Measurements from ENCODE around the gene CACNA1B.

CACNA1B gene

GRCh38 chr9:138063785-138064184 lies 186.2 kb downstream of the CACNA1B start:
- TF ChIP-seq, protein P1, sequence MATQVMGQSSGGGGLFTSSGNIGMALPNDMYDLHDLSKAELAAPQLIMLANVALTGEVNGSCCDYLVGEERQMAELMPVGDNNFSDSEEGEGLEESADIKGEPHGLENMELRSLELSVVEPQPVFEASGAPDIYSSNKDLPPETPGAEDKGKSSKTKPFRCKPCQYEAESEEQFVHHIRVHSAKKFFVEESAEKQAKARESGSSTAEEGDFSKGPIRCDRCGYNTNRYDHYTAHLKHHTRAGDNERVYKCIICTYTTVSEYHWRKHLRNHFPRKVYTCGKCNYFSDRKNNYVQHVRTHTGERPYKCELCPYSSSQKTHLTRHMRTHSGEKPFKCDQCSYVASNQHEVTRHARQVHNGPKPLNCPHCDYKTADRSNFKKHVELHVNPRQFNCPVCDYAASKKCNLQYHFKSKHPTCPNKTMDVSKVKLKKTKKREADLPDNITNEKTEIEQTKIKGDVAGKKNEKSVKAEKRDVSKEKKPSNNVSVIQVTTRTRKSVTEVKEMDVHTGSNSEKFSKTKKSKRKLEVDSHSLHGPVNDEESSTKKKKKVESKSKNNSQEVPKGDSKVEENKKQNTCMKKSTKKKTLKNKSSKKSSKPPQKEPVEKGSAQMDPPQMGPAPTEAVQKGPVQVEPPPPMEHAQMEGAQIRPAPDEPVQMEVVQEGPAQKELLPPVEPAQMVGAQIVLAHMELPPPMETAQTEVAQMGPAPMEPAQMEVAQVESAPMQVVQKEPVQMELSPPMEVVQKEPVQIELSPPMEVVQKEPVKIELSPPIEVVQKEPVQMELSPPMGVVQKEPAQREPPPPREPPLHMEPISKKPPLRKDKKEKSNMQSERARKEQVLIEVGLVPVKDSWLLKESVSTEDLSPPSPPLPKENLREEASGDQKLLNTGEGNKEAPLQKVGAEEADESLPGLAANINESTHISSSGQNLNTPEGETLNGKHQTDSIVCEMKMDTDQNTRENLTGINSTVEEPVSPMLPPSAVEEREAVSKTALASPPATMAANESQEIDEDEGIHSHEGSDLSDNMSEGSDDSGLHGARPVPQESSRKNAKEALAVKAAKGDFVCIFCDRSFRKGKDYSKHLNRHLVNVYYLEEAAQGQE (IDR thresholded peaks at IDR 0.05; ENCODE audit: low read depth): no peak
- TF ChIP-seq NFIC (IDR thresholded peaks at IDR 0.05): no peak
- no peak for TF ChIP-seq FOXM1 (IDR thresholded peaks at IDR 0.05; ENCODE audit: borderline replicate concordance, low read depth)
- TF ChIP-seq TAF1 (IDR thresholded peaks at IDR 0.05; ENCODE audit: low read depth): no peak
- no peak for TF ChIP-seq USF1 (IDR thresholded peaks at IDR 0.05)
- TF ChIP-seq EP300 (IDR thresholded peaks at IDR 0.05; ENCODE audit: borderline replicate concordance): no peak
- no peak for TF ChIP-seq TEAD4 (IDR thresholded peaks at IDR 0.05)
- no peak for TF ChIP-seq CEBPB (IDR thresholded peaks at IDR 0.05)
- no peak for TF ChIP-seq CREB1 (IDR thresholded peaks at IDR 0.05; ENCODE audit: low read depth)
- TF ChIP-seq, protein P2, sequence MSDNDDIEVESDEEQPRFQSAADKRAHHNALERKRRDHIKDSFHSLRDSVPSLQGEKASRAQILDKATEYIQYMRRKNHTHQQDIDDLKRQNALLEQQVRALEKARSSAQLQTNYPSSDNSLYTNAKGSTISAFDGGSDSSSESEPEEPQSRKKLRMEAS (IDR thresholded peaks at IDR 0.05): no peak
- no peak for TF ChIP-seq ZBTB7A (IDR thresholded peaks at IDR 0.05; ENCODE audit: low read depth)
- no peak for TF ChIP-seq RAD21 (IDR thresholded peaks at IDR 0.05; ENCODE audit: low read depth)
- no peak for TF ChIP-seq TCF12 (IDR thresholded peaks at IDR 0.05; ENCODE audit: low read depth)
- no peak for TF ChIP-seq YY1 (IDR thresholded peaks at IDR 0.05; ENCODE audit: low read depth)
- TF ChIP-seq EGR1 (IDR thresholded peaks at IDR 0.05): no peak

GRCh38 chr9:138064547-138064946 lies 187.0 kb downstream of the CACNA1B start:
- TF ChIP-seq FOXM1 (IDR thresholded peaks at IDR 0.05; ENCODE audit: borderline replicate concordance, low read depth) (no peak), EGR1 (IDR thresholded peaks at IDR 0.05) (no peak), EP300 (IDR thresholded peaks at IDR 0.05; ENCODE audit: borderline replicate concordance) (no peak), YY1 (IDR thresholded peaks at IDR 0.05; ENCODE audit: low read depth) (no peak), TEAD4 (IDR thresholded peaks at IDR 0.05) (no peak), RAD21 (IDR thresholded peaks at IDR 0.05; ENCODE audit: low read depth) (no peak), TCF12 (IDR thresholded peaks at IDR 0.05; ENCODE audit: low read depth) (no peak)
- TF ChIP-seq, protein P1 (IDR thresholded peaks at IDR 0.05; ENCODE audit: low read depth): no peak

- no peak for TF ChIP-seq USF1 (IDR thresholded peaks at IDR 0.05)
- TF ChIP-seq FOXM1 (IDR thresholded peaks at IDR 0.05; ENCODE audit: borderline replicate concordance, low read depth): no peak
- TF ChIP-seq TEAD4 (IDR thresholded peaks at IDR 0.05): no peak
- no peak for TF ChIP-seq YY1 (IDR thresholded peaks at IDR 0.05; ENCODE audit: low read depth)
- TF ChIP-seq RAD21 (IDR thresholded peaks at IDR 0.05; ENCODE audit: low read depth): no peak
- no peak for TF ChIP-seq TAF1 (IDR thresholded peaks at IDR 0.05; ENCODE audit: low read depth)
These were observed 187.7 kb downstream of the CACNA1B start for GRCh38 chr9:138065287-138065686.

DNA sequence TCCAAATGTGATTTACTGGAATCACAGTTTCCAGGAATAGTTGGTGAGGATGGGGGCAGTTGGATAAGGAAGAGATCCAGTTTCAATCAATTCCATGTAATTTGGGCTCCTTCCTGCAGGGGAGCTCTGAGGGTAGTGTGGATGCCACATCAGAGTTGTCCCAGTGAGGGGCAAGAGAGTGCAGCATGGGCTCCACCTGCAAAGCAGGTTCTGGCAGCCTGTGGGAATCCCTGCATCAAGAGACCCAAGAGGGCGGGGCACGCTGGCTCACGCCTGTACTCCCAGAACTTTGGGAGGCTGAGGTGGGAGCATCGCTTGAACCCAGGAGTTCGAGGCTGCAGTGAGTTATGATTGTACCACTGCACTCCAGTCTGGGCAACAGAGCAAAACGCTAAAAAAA lies 188.5 kb downstream of the CACNA1B start:
- TF ChIP-seq, protein P1 (IDR thresholded peaks at IDR 0.05; ENCODE audit: low read depth): no peak
- TF ChIP-seq CEBPB (IDR thresholded peaks at IDR 0.05) (no peak), EGR1 (IDR thresholded peaks at IDR 0.05) (no peak), YY1 (IDR thresholded peaks at IDR 0.05; ENCODE audit: low read depth) (no peak), EP300 (IDR thresholded peaks at IDR 0.05; ENCODE audit: borderline replicate concordance) (no peak), USF1 (IDR thresholded peaks at IDR 0.05) (no peak)
- TF ChIP-seq, protein P2 (IDR thresholded peaks at IDR 0.05): no peak

All from Ishikawa (cell line).